Subcutaneous abdominal adipose tissue (tissue), 5 donors: ENCODE data around the gene ARHGAP15.

Source experiments
- H3K27ac ChIP-seq: one replicate; pipeline ENCODE4 v1.7.0; 2013; ENCODE audit warnings: low read depth, mild to moderate bottlenecking, inconsistent platforms, low read length, moderate library complexity
- H3K27me3 ChIP-seq, 5 donors: one replicate each; pipeline ENCODE4 v1.7.0; 2013; ENCODE audit warnings: low read length in 5 of 5, inconsistent platforms in 1 of 5; ENCODE audit not compliant: control insufficient read depth in 5 of 5, insufficient read depth in 4 of 5
- H3K36me3 ChIP-seq, 5 donors: one replicate each; pipeline ENCODE4 v1.7.0; 2013; ENCODE audit warnings: low read length in 5 of 5; ENCODE audit not compliant: control insufficient read depth in 5 of 5, insufficient read depth in 5 of 5
- H3K4me1 ChIP-seq, 5 donors: one replicate each; pipeline ENCODE4 v1.7.0; 2013; ENCODE audit warnings: low read length in 5 of 5, mild to moderate bottlenecking in 3 of 5, moderate library complexity in 1 of 5; ENCODE audit not compliant: control insufficient read depth in 5 of 5, insufficient read depth in 5 of 5
- H3K4me3 ChIP-seq, 5 donors: one replicate each; pipeline ENCODE4 v1.7.0; 2013; ENCODE audit warnings: low read length in 5 of 5, low read depth in 1 of 5
- H3K9ac ChIP-seq, 5 donors: one replicate each; pipeline ENCODE4 v1.7.0; 2013; ENCODE audit warnings: low read length in 5 of 5, mild to moderate bottlenecking in 4 of 5, moderate library complexity in 3 of 5
- H3K9me3 ChIP-seq, 5 donors: one replicate each; pipeline ENCODE4 v1.7.0; 2013; ENCODE audit warnings: low read length in 5 of 5; ENCODE audit not compliant: control insufficient read depth in 5 of 5
- donor health status: healthy.
- donor health status: healthy.
- donor health status: healthy.
- donor health status: healthy.
- donor health status: healthy.

The ARHGAP15 gene

DNA sequence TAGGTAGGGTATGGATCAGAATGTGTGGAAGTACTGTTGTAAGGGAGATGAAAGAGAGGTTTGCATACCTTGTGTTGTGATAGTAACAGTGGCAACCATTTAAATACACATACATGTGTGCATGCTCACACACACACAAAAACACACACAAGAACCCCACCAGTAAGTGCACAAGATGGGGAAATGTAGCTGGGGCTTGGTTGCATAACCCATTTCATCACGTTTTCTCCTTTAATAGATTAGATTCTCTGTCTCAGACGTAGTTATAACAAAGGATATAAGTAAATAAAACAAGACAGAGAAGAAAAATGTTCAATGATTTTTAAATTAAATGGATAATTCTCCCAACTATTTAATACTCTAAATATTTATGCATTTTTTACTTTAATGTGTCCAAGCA is 13.4 kb downstream of the ARHGAP15 start:
- Histone ChIP-seq H3K4me1 (peaks cover 0 to 8% (median 0%) of the 10 kb centered on the region in 5 donors), H3K9me3 (no peaks in the 10 kb centered on the region)

DNA sequence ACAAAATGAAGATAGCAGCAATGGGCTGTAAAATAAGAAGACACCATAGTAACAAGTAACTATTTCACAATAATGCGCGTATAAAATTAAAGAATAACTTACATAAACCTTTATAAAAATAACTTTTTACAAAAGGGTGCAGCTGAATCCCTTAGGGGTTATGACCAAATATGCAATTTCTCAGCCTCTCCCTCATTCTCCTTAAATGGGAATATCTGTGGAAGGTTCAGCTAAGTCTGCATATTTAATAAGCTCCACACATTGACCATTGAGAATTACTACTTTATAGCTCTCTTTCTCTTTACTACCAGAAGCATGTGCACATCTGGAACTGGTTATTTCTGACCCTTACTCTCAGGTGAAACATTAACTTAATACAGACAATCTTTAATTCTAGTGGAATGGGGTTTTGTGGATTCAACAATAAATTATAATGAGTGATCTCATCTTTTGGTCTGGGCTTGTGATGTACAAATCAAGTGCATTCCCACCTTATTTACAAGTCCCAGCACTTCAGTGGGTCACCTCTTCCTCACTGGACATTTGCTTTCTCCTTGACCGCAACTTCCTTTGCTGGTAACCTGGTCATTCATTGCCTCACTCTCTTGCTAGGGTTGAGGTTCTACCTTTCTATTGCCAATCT is 15.7 kb downstream of the ARHGAP15 start:
- peaks cover 0 to 4% (median 0%) of the 10 kb centered on the region in 5 donors for H3K27me3 ChIP-seq
- no peak overlapping the region for H3K27ac ChIP-seq
- no peaks in the 10 kb centered on the region for H3K36me3 ChIP-seq
- H3K9me3 ChIP-seq: no peaks in the 10 kb centered on the region
- H3K9ac ChIP-seq: no peak overlapping the region
- no peak overlapping the region for H3K4me3 ChIP-seq
- peaks cover 0 to 8% (median 0%) of the 10 kb centered on the region in 5 donors for H3K4me1 ChIP-seq

More for the DNA sequence above, 13.4 kb downstream of the ARHGAP15 start:
- Histone ChIP-seq H3K27me3 (peaks cover 0 to 4% (median 0%) of the 10 kb centered on the region in 5 donors), H3K36me3 (no peaks in the 10 kb centered on the region), H3K27ac (no peak overlapping the region), H3K9ac (no peak overlapping the region), H3K4me3 (no peak overlapping the region)

DNA sequence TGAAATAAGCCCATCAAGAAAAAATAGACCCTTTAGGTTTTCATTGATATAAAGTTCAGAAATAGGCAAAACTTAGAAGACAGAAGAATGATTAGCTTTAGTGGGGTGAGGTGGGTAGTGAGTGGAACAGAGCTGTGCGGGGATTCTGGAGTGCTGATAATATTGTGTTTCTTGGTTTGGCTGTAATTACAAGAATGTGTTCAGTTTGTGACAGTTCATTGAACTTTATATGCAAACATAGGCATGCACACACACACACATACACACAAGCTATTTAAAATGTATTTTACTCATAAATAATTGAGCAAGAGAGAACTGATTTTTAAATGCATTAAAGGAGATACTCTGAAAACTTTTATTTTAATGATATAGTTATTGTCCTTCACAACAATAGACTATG is 17.1 kb downstream of the ARHGAP15 start:
- H3K9ac ChIP-seq: no peak overlapping the region
- no peaks in the 10 kb centered on the region for H3K9me3 ChIP-seq
- H3K27ac ChIP-seq: no peak overlapping the region
- no peaks in the 10 kb centered on the region for H3K27me3 ChIP-seq
- H3K4me3 ChIP-seq: no peak overlapping the region
- H3K4me1 ChIP-seq: peaks cover 0 to 4% (median 0%) of the 10 kb centered on the region in 5 donors
- H3K36me3 ChIP-seq: no peaks in the 10 kb centered on the region

DNA sequence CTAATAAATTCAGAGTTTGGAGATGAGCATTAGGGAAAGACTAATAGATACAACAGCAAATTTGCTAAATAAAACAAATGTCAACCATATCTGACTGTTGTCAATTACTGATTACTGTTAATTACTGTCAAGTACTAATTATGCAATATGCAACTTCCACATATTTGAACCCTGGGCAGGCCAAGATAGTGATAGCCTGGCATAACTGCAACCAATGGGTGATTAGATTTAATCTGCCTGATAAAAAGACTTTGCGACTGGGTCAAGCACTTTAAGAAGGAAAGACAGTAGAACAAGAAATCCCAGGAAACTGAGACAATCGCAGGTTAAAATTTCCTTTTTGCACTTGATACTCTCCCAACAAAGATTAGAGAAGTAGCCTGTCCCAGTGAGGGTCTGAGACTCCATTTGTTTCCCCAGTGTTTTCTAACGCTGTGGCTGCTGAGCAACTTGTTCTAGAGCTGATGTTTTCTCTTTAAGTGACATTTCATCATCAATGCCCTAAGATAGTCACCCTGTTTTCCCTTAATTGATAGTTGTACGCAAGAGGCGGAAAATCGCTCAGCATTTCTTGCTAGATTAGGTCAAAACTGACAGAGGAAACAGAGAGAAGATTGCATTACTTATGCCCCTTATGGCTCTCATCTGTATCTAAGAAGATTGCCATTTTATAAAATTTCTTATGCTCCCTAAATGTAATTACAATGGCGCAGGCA is 17.8 kb downstream of the ARHGAP15 start:
- Histone ChIP-seq H3K4me1 (no peaks in the 10 kb centered on the region), H3K9me3 (no peaks in the 10 kb centered on the region), H3K4me3 (no peak overlapping the region), H3K27ac (no peak overlapping the region), H3K9ac (no peak overlapping the region), H3K36me3 (no peaks in the 10 kb centered on the region), H3K27me3 (no peaks in the 10 kb centered on the region)

DNA sequence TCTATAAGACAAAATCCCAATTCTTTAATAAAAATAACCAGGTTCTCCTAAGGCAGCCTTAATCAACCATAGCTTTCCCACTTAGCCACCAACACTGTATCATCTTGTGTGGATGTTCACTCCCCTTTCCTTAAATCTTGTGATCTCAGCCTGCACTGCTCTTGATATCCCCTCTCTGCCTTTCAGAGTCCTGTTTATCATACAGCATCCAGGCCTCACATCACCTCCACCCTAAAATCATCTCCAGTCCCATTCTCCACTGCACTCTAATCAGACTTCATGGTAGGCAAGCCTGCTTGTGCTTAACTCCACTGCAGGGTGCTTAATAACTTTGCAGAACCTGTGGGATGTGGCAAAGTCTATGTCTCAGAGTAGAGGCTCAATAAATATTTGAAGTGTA is 18.8 kb downstream of the ARHGAP15 start:
- Histone ChIP-seq H3K27me3 (no peaks in the 10 kb centered on the region), H3K4me3 (no peak overlapping the region), H3K9ac (no peak overlapping the region), H3K4me1 (no peaks in the 10 kb centered on the region), H3K27ac (no peak overlapping the region), H3K9me3 (no peaks in the 10 kb centered on the region), H3K36me3 (no peaks in the 10 kb centered on the region)

DNA sequence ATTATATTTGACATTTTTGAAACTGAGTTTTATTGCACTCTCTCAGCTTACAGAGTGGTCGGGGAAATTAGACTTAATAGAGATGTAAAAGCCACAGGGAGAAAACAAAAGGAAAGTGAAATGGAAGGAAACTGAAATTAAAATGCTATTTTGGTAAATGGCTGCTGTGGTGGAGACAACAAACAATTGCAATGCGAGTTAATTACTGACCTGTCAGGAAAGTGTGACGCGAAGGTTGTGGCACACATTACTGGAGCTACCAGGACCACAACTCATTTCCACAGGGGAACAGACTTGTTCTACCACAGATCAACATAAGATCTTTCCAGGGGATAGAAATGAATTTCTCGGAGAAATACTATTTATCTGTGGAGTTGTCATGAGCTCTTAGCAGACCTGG is 19.5 kb downstream of the ARHGAP15 start:
- no peaks in the 10 kb centered on the region for H3K36me3 ChIP-seq
- no peaks in the 10 kb centered on the region for H3K9me3 ChIP-seq
- H3K4me1 ChIP-seq: no peaks in the 10 kb centered on the region
- no peak overlapping the region for H3K27ac ChIP-seq
- no peak overlapping the region for H3K4me3 ChIP-seq
- no peaks in the 10 kb centered on the region for H3K27me3 ChIP-seq
- no peak overlapping the region for H3K9ac ChIP-seq

DNA sequence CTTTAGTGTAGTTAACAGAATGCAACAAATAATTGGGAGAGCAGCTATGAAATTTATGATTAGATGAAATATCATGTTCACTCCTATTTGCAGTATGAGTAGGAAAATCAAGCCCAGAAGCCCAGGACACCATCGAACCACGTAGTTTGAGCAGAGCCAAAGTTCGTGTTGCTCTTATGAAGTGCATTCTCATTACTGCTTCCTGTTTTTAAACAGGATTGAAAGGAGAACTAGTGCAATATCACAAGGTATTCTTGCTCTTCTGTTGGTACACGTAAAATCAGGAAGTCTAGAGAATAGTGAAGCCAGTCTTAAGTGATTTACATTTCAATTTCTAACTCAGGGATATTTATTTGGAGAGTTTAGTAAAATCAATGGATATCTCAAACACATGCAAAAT is 21.1 kb downstream of the ARHGAP15 start:
- no peak overlapping the region for H3K4me3 ChIP-seq
- no peaks in the 10 kb centered on the region for H3K4me1 ChIP-seq
- H3K9ac ChIP-seq: no peak overlapping the region
- H3K36me3 ChIP-seq: no peaks in the 10 kb centered on the region
- no peaks in the 10 kb centered on the region for H3K27me3 ChIP-seq
- no peaks in the 10 kb centered on the region for H3K9me3 ChIP-seq
- H3K27ac ChIP-seq: no peak overlapping the region

DNA sequence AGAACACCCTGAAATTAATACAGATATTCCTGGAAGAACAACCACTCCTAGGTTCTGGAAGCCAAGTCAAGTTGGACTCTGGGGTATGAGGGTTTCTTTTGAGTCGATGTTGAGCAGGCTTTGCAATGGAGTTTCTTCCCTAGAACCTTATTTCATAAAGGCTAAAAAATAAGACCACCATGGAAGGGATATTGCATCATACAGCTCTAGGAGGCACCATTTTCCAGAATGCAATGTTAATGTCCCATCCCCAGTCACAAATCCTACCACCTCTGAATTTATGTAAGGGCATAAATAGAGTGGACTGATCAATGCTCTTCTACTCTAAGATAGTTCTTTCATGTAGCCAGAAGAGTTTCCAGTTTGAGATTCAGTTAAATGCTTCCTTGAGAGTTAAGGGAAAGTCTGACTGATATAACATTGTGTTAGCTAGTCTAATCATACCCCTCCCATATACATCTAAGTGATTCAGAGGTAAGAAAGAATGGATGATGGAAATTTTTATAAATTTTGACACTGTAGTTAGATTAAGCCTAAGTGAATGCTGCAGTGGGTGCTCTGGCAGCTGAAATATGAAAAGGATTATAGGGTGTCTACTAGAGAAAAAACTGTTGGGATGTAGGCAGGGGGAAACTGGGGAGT is 22.0 kb downstream of the ARHGAP15 start:
- Histone ChIP-seq H3K9me3 (no peaks in the 10 kb centered on the region), H3K27me3 (no peaks in the 10 kb centered on the region), H3K9ac (no peak overlapping the region), H3K27ac (no peak overlapping the region), H3K36me3 (no peaks in the 10 kb centered on the region), H3K4me1 (no peaks in the 10 kb centered on the region), H3K4me3 (no peak overlapping the region)

DNA sequence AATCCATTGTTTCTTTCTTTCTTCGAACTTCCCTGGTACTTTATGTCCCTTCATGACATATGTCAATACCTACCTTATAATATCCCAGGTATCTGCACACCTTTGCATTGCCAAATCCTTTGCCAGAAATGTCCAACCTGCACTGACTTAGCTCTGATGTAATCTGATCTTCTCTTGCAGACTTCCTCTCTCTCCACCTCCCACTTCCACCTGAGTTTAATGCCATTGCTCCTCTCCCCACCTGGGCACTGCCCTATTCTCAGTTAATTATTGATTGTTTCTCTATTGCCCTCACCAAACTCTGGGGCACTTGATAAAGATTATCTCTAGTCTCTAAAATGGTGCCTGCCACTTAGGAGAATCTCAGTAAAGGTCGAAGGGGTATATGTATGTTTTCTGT is 23.0 kb downstream of the ARHGAP15 start:
- H3K36me3 ChIP-seq: no peaks in the 10 kb centered on the region
- no peak overlapping the region for H3K9ac ChIP-seq
- no peak overlapping the region for H3K27ac ChIP-seq
- no peaks in the 10 kb centered on the region for H3K4me1 ChIP-seq
- H3K4me3 ChIP-seq: no peak overlapping the region
- H3K9me3 ChIP-seq: no peaks in the 10 kb centered on the region
- no peaks in the 10 kb centered on the region for H3K27me3 ChIP-seq

DNA sequence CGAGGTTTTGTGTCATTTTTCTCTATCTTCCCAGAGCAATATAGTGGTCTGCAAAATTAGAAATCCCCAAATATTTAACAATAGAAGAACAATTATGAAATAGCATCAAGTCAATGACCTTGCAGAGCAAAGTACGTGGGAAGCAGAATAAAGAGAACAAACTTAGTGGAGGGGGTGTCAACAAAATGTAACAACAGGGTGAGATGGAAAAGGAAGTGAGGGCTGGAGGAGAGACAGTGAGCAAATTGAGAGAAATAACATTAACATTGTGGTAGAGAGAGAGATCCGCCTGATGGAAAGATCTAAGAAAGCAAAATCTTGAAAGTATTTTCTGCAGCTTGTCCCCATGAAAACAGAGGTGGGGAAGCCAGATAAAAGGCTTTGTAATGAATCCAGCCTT is 23.4 kb downstream of the ARHGAP15 start:
- Histone ChIP-seq H3K27ac (no peak overlapping the region), H3K9ac (no peak overlapping the region), H3K4me1 (no peaks in the 10 kb centered on the region), H3K36me3 (no peaks in the 10 kb centered on the region), H3K27me3 (no peaks in the 10 kb centered on the region), H3K9me3 (no peaks in the 10 kb centered on the region), H3K4me3 (no peak overlapping the region)
